Naive thymus-derived CD8-positive, alpha-beta T cell (primary cell): Measurements from ENCODE around the gene CCDC107. TPM values are rescaled to one million over a fixed set of nuclear protein-coding genes. Genes with fewer than 3 reads are reported as not detected.

ENCODE experiments used
- ATAC-seq, 2 donors: fragments of 150-1000 bp; cut with Tn5 transposase in 1 of 2; sonication (Bioruptor Pico), chemical (Tn5 transposase) in 1 of 2; 1 replicate in 1 of 2; 2 replicates in 1 of 2; pipeline ENCODE4 v1.10.0; 2021; ENCODE audit warnings: mild to moderate bottlenecking in 2 of 2, moderate library complexity in 2 of 2
- POLR2A ChIA-PET: fragments of 350-600 bp; sonication (Branson Sonifier 250); formaldehyde crosslinking; loops from one replicate; lab custom pipeline; 2021; ENCODE audit warnings: antibody characterized with exemption; lab: Charles Lee
- DNase-seq, 10 donors: peaks; one replicate each; pipeline versions ENCODE4 v3.0.0 to v3.0.0-alpha.2; 2020 to 2022
- H3K27ac Mint-ChIP-seq, 10 donors: one replicate each; pipeline ENCODE4 v1.8.0; 2020 to 2022; ENCODE audit warnings: mild to moderate bottlenecking in 10 of 10, mixed read lengths in 10 of 10, moderate library complexity in 4 of 10, inconsistent platforms in 1 of 10
- H3K27me3 Mint-ChIP-seq, 5 donors: one replicate each; pipeline ENCODE4 v1.8.0; 2021 to 2022; ENCODE audit warnings: mixed read lengths in 5 of 5
- H3K36me3 Mint-ChIP-seq, 3 donors: one replicate each; pipeline ENCODE4 v1.8.0; 2020 to 2022; ENCODE audit warnings: mixed read lengths in 3 of 3, mild to moderate bottlenecking in 2 of 3, inconsistent platforms in 1 of 3
- H3K4me1 Mint-ChIP-seq, 4 donors: one replicate each; pipeline ENCODE4 v1.8.0; 2021 to 2022; ENCODE audit warnings: mixed read lengths in 4 of 4
- H3K4me3 Mint-ChIP-seq, 10 donors: one replicate each; pipeline ENCODE4 v1.8.0; 2020 to 2022; ENCODE audit warnings: mild to moderate bottlenecking in 10 of 10, mixed read lengths in 10 of 10, moderate library complexity in 6 of 10, inconsistent platforms in 1 of 10
- H3K9me3 Mint-ChIP-seq, 9 donors: one replicate each; pipeline ENCODE4 v1.8.0; 2020 to 2022; ENCODE audit warnings: mixed read lengths in 9 of 9, mild to moderate bottlenecking in 3 of 9, inconsistent platforms in 1 of 9, moderate library complexity in 1 of 9
- polyA plus RNA-seq, 3 donors: library from polyadenylated mRNA; unstranded; fragments of 300-500 nt; fragmentation: Illumina TruSeq; gene quantifications; one replicate each; pipeline ENCODE4 v1.2.3, GENCODE V29; 2021
- total RNA-seq, 8 experiments: library from RNA in 2 of 8; stranded (reverse) in 2 of 8; gene quantifications; one replicate each; pipeline ENCODE4 v1.2.3 and lab custom pipeline; 2021 to 2026

Gene CCDC107
- total and polyA plus RNA-seq, 5 experiments from 2014 or later: 13.8 to 59.0 (median 45.9) TPM

GRCh38 chr9:35687972-35688557 is 30.0 kb downstream of the CCDC107 start:
- Mint-ChIP-seq H3K36me3 (no peaks in the 10 kb centered on the region), H3K4me1 (peaks cover 11 to 27% (median 21%) of the 10 kb centered on the region in 4 donors), H3K27ac (peak overlapping the region in 5 of 10 donors; percentile 5 to 89 (median 37)), H3K27me3 (no peaks in the 10 kb centered on the region), H3K4me3 (peak overlapping the region in 2 of 10 donors; percentile 26 to 62), H3K9me3 (no peaks in the 10 kb centered on the region)
- ATAC-seq: no peak
- POLR2A ChIA-PET: interaction anchor here (0.7 to 2.1 kb wide), 7 partner anchors 12 to 74 kb away, joined by 3 to 8 read pairs (median 4); partner anchors contain the start of gene CD72
- no peak for DNase-seq

DNA sequence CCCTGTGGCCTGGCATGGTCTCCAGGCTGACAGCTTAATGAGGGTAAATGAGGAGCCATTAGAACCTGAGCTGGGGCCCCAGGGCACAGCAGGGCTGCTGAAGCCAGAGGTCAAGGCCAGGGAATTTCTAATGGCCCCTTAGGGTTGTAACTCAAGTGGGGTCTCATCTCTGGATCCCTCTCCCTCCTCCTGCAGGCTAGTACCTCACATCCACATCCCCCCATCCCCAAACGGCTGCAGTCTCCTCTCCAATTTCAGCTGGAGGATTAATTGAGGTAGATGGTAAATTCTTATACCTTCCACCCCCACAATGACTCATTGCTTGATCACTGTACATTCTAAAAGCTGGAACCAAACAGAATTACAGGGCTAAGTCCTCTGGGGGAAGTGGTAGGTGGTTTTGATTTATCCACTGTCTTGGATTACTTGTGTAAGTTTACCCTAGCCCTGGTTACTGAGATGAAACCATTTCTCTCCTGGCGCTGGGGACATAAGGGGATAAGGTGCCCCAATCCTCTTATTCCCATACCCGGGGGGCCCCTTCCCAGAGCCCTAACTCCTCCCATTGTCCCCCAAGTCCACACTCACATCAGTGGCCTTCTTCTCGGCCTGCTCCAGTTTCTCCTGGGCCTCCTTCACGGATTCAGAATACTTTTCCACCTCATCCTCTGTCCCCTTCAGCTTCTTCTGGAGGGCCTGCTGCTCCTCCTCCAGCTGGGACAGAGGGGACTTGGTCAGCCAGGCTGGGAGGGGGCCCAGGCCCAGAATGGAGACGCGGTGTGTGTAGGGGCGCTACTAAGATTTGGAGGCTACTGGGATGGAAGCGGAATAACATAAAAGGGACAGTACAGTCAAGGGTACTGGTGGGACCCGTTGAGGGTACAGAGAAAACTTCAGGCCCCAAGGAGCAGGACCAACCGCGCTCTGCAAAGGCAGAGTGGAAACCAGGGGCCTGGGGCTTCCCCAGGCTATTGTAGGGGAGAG is 30.8 kb downstream of the CCDC107 start:
- no peaks in the 10 kb centered on the region for H3K9me3 Mint-ChIP-seq
- peaks cover 11 to 27% (median 21%) of the 10 kb centered on the region in 4 donors for H3K4me1 Mint-ChIP-seq
- no peaks in the 10 kb centered on the region for H3K27me3 Mint-ChIP-seq
- POLR2A ChIA-PET: interaction anchor here (0.6 to 3.3 kb wide), 9 partner anchors 13 to 591 kb away, joined by 3 to 14 read pairs (median 5); partner anchors contain the start of genes CD72, CREB3, SIT1 and TLN1
- peak overlapping the region; percentile 47 to 79 (median 70) for H3K4me3 Mint-ChIP-seq
- no peaks in the 10 kb centered on the region for H3K36me3 Mint-ChIP-seq
- ATAC-seq (peak in 1 of 2 donors; percentile 42), DNase-seq (no peak)
- H3K27ac Mint-ChIP-seq: peak overlapping the region in 9 of 10 donors; percentile 37 to 89 (median 77)

- no peaks in the 10 kb centered on the region for H3K27me3 Mint-ChIP-seq
- H3K27ac Mint-ChIP-seq: peak within 1 kb of the TSS; percentile 68 to 89 (median 80)
- H3K4me1 Mint-ChIP-seq: peaks cover 11 to 27% (median 21%) of the 10 kb centered on the region in 4 donors
- no peaks in the 10 kb centered on the region for H3K36me3 Mint-ChIP-seq
- peak within 1 kb of the TSS; percentile 86 to 94 (median 88) for H3K4me3 Mint-ChIP-seq
- POLR2A ChIA-PET: interaction anchor here (0.6 to 3.3 kb wide), 8 partner anchors 25 to 592 kb away, joined by 3 to 19 read pairs (median 10); partner anchors contain the start of genes ARHGEF39, CCDC107, CD72 and CREB3
- no peaks in the 10 kb centered on the region for H3K9me3 Mint-ChIP-seq
- ATAC-seq (no peak), DNase-seq (no peak)
Observed at GRCh38 chr9:35689542-35690293, 31.6 kb downstream of the CCDC107 start, which contains the start of gene TPM2. Gene TPM2 (minus strand): TSS chr9:35689925. CDS start chr9:35689817, 108 bp downstream.

- Mint-ChIP-seq H3K9me3 (no peaks in the 10 kb centered on the region), H3K27ac (peak overlapping the region in 4 of 10 donors; percentile 43 to 67 (median 56)), H3K4me1 (peaks cover 11 to 27% (median 21%) of the 10 kb centered on the region in 4 donors), H3K27me3 (no peaks in the 10 kb centered on the region), H3K4me3 (peak overlapping the region; percentile 69 to 90 (median 83)), H3K36me3 (no peaks in the 10 kb centered on the region)
- ATAC-seq: peak; percentile 7 to 21
- POLR2A ChIA-PET: interaction anchor here (1.3 to 3.3 kb wide), 8 partner anchors 13 to 73 kb away, joined by 4 to 19 read pairs (median 10); partner anchors contain the start of genes ARHGEF39, CCDC107, CD72 and CREB3
- no peak for DNase-seq
Observed at GRCh38 chr9:35690294-35690613, 32.2 kb downstream of the CCDC107 start.

- H3K27me3 Mint-ChIP-seq: no peaks in the 10 kb centered on the region
- no peaks in the 10 kb centered on the region for H3K36me3 Mint-ChIP-seq
Observed at GRCh38 chr9:35690614-35691333, 32.7 kb downstream of the CCDC107 start.

DNA sequence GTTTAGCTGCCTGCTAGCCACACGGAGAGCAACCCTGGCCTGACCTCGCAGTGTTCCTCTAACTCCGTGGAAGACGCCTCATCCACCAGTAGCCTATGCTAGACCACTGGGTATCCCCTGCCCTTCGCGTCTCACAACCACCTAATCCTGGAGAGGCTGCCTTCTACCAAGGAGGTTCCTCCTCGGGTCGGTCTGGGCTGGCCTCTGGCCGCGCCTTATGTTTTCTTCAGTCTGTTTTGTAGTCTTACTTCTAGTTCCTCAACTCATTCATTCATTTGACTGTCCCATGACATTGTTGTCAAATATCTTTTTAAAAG is 33.2 kb downstream of the CCDC107 start:
- Mint-ChIP-seq H3K27me3 (no peaks in the 10 kb centered on the region), H3K36me3 (no peaks in the 10 kb centered on the region), H3K4me3 (peak overlapping the region; percentile 86 to 94 (median 88)), H3K9me3 (no peaks in the 10 kb centered on the region), H3K4me1 (peaks cover 12 to 27% (median 21%) of the 10 kb centered on the region in 4 donors), H3K27ac (peak overlapping the region; percentile 29 to 87 (median 78))
- POLR2A ChIA-PET: interaction anchor here (0.9 to 3.3 kb wide), 9 partner anchors 8 to 87 kb away, joined by 3 to 19 read pairs (median 8); partner anchors contain the start of genes ARHGEF39, CCDC107, CREB3 and RMRP
- no peak for DNase-seq
- ATAC-seq: peak in 1 of 2 donors; percentile 31

More at GRCh38 chr9:35690614-35691333, 32.7 kb downstream of the CCDC107 start:
- Mint-ChIP-seq H3K27ac (peak overlapping the region; percentile 29 to 87 (median 78)), H3K9me3 (no peaks in the 10 kb centered on the region), H3K4me3 (peak overlapping the region; percentile 86 to 94 (median 88)), H3K4me1 (peaks cover 11 to 27% (median 21%) of the 10 kb centered on the region in 4 donors)
- DNase-seq (peak in 7 of 10 donors; percentile 17 to 39 (median 30)), ATAC-seq (peak; percentile 63 to 71)
- POLR2A ChIA-PET: interaction anchor here (0.9 to 3.3 kb wide), 9 partner anchors 12 to 87 kb away, joined by 3 to 19 read pairs (median 8); partner anchors contain the start of genes ARHGEF39, CCDC107, CREB3 and RMRP

- Mint-ChIP-seq H3K4me3 (peak overlapping the region; percentile 86 to 94 (median 88)), H3K27me3 (no peaks in the 10 kb centered on the region), H3K36me3 (peaks cover 0 to 3% (median 0%) of the 10 kb centered on the region in 3 donors), H3K27ac (peak overlapping the region in 7 of 10 donors; percentile 17 to 77 (median 48)), H3K4me1 (peaks cover 18 to 33% (median 26%) of the 10 kb centered on the region in 4 donors), H3K9me3 (no peaks in the 10 kb centered on the region)
- DNase-seq: no peak
- ATAC-seq: no peak
- POLR2A ChIA-PET: interaction anchor here (0.7 to 3.3 kb wide), 8 partner anchors 9 to 88 kb away, joined by 3 to 19 read pairs (median 5); partner anchors contain the start of genes ARHGEF39, CREB3, SIT1 and TLN1
Observed at GRCh38 chr9:35691757-35692301, 33.7 kb downstream of the CCDC107 start.

DNA sequence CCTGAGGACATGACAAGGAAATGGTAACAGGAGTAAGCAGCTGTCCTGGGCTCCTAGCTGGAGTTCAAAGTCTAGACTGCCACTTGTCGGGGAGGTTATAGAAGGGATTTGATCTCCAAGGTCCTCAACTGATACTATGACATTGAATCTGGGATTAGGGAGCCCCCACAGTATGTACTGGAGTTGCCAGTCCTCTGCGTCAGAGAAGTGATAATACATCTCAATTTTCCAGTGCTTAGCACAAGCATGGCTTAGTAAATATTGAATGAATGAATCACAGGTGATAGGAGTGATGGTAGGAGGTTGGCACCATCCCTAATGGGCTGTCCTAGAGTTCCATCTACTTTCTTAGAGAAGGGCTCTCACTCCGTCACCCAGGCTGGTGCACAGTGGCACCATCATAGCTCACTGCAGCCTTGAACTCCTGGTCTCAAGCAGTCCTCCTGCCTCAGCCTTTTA is 37.9 kb downstream of the CCDC107 start:
- peaks cover 14 to 21% (median 15%) of the 10 kb centered on the region in 4 donors for H3K4me1 Mint-ChIP-seq
- no peak for ATAC-seq
- H3K4me3 Mint-ChIP-seq: no peak overlapping the region
- H3K9me3 Mint-ChIP-seq: no peaks in the 10 kb centered on the region
- no peaks in the 10 kb centered on the region for H3K27me3 Mint-ChIP-seq
- POLR2A ChIA-PET: interaction anchor here (0.6 to 1.7 kb wide), 9 partner anchors 10 to 91 kb away, joined by 3 to 12 read pairs (median 4); partner anchors contain the start of genes CCDC107 and RMRP
- peak overlapping the region in 3 of 10 donors; percentile 15 to 79 (median 69) for H3K27ac Mint-ChIP-seq
- peaks cover 0 to 16% (median 0%) of the 10 kb centered on the region in 3 donors for H3K36me3 Mint-ChIP-seq
- DNase-seq: no peak

GRCh38 chr9:35696520-35697215 is 38.6 kb downstream of the CCDC107 start:
- Mint-ChIP-seq H3K9me3 (no peaks in the 10 kb centered on the region), H3K27ac (peak overlapping the region in 7 of 10 donors; percentile 20 to 83 (median 64)), H3K27me3 (no peaks in the 10 kb centered on the region), H3K4me3 (peak overlapping the region in 1 of 10 donors; percentile 62), H3K36me3 (peaks cover 0 to 16% (median 0%) of the 10 kb centered on the region in 3 donors), H3K4me1 (peaks cover 9 to 14% (median 11%) of the 10 kb centered on the region in 4 donors)
- ATAC-seq (peak; percentile 86 to 97), DNase-seq (peak; percentile 22 to 73 (median 50))
- POLR2A ChIA-PET: interaction anchor here (0.6 to 1.7 kb wide), 12 partner anchors 9 to 92 kb away, joined by 3 to 12 read pairs (median 4); partner anchors contain the start of genes CCDC107, RMRP and SIT1

GRCh38 chr9:35697486-35697885 is 39.4 kb downstream of the CCDC107 start:
- ATAC-seq: no peak
- Mint-ChIP-seq H3K27me3 (no peaks in the 10 kb centered on the region), H3K9me3 (no peaks in the 10 kb centered on the region), H3K27ac (peak overlapping the region in 3 of 10 donors; percentile 19 to 46 (median 22)), H3K36me3 (peaks cover 0 to 16% (median 0%) of the 10 kb centered on the region in 3 donors), H3K4me3 (no peak overlapping the region), H3K4me1 (peaks cover 7 to 9% (median 9%) of the 10 kb centered on the region in 4 donors)
- DNase-seq: no peak
- POLR2A ChIA-PET: interaction anchor here (0.7 to 1.4 kb wide), 3 partner anchors 11 to 81 kb away, joined by 5 to 11 read pairs (median 8); partner anchors contain the start of gene SIT1
